ENCODE data around the gene KDM1B. TPM values are rescaled to one million over a fixed set of nuclear protein-coding genes. Genes with fewer than 3 reads are reported as not detected.

Gene KDM1B
- total and polyA plus RNA-seq, 2 of the 8 experiments (the other 6 are each of a cell fraction or from before 2014, with no cell fraction given), result 3.7 to 7.5 TPM

- TF ChIP-seq RAD21 (IDR thresholded peaks at IDR 0.05 in 1 of 2, conservative IDR thresholded peaks at IDR 0.05 in 1 of 2; ENCODE audit: low read depth in 2 of 2, low read length in 2 of 2) (no peak), USF2 (IDR thresholded peaks at IDR 0.05; ENCODE audit: low read length) (no peak), KDM4A (IDR thresholded peaks at IDR 0.05; ENCODE audit: low read depth, low read length, severe bottlenecking) (no peak), KDM1A (IDR thresholded peaks at IDR 0.05; ENCODE audit: borderline replicate concordance, low read length) (no peak), CEBPB (IDR thresholded peaks at IDR 0.05; ENCODE audit: low read depth, low read length) (no peak), POU5F1 (IDR thresholded peaks at IDR 0.05; ENCODE audit: low read depth, low read length) (no peak), GTF2F1 (IDR thresholded peaks at IDR 0.05; ENCODE audit: borderline replicate concordance, low read depth, low read length) (no peak), RBBP5 (IDR thresholded peaks at IDR 0.05; ENCODE audit: borderline replicate concordance, low read depth, low read length) (no peak)
Measured at GRCh38 chr6:18254793-18255192, 99.6 kb downstream of the KDM1B start (continued).
